B cell (primary cell): Measurements from ENCODE around the gene TGFBR3. TPM values are rescaled to one million over a fixed set of nuclear protein-coding genes. Genes with fewer than 3 reads are reported as not detected.

Experiments
- ATAC-seq: fragments of 200-7000 bp; cut with Tn5 transposase; one replicate; pipeline ENCODE4 v1.10.0; 2021; ENCODE audit warnings: low read depth, mild to moderate bottlenecking, moderate number of reproducible peaks, moderate library complexity
- CTCF ChIA-PET: fragments of 350-600 bp; sonication (Branson Sonifier 250); formaldehyde crosslinking; loops from one replicate; lab custom pipeline; 2021; ENCODE audit warnings: antibody characterized with exemption, inconsistent platforms; lab: Charles Lee
- POLR2A ChIA-PET: fragments of 350-600 bp; sonication (Branson Sonifier 250); formaldehyde crosslinking; loops from one replicate; lab custom pipeline; 2021; ENCODE audit warnings: antibody characterized with exemption; lab: Charles Lee
- DNase-seq: peaks from one replicate; pipeline ENCODE4 v3.0.0; 2013
- H2AFZ ChIP-seq: 2 replicates; pipeline ENCODE4 v1.6.1; 2012; ENCODE audit warnings: mild to moderate bottlenecking, low read depth, low read length; ENCODE audit not compliant: insufficient read depth, poor library complexity, severe bottlenecking
- H3K27ac ChIP-seq, 2 donors: 1 replicate in 1 of 2; 2 replicates in 1 of 2; pipeline ENCODE4 v1.5.1; 2012 to 2013; ENCODE audit warnings: low read length in 2 of 2, mild to moderate bottlenecking in 2 of 2, moderate library complexity in 1 of 2
- H3K27me3 ChIP-seq, 4 experiments: fragments of 200-600 bp in 1 of 4; sonication (generic) in 1 of 4; replicated peaks in 1 of 4; 1 replicate in 2 of 4; 2 replicates in 2 of 4; pipeline versions ENCODE4 v1.6.1 to v1.7.0; 2013 to 2016; ENCODE audit warnings: low read length in 3 of 4, mild to moderate bottlenecking in 2 of 4, mixed read lengths in 1 of 4, moderate library complexity in 1 of 4; ENCODE audit not compliant: insufficient read depth in 4 of 4, control insufficient read depth in 3 of 4; ENCODE audit errors: control extremely low read depth in 1 of 4
- H3K36me3 ChIP-seq, 2 experiments: replicated peaks in 1 of 2; 1 replicate in 1 of 2; 2 replicates in 1 of 2; pipeline versions ENCODE4 v1.6.1 to v1.7.1; 2013; ENCODE audit warnings: low read length in 1 of 2; ENCODE audit not compliant: insufficient read depth in 2 of 2, control insufficient read depth in 1 of 2; ENCODE audit errors: control extremely low read depth in 1 of 2, extremely low read depth in 1 of 2
- H3K4me1 ChIP-seq, 2 donors: fragments of 200-600 bp in 1 of 2; sonication (generic) in 1 of 2; 1 replicate in 1 of 2; 2 replicates in 1 of 2; pipeline versions ENCODE4 v1.5.1 to v1.6.1; 2013 to 2017; ENCODE audit warnings: low read length in 2 of 2; ENCODE audit not compliant: control insufficient read depth in 2 of 2, insufficient read depth in 2 of 2
- H3K4me2 ChIP-seq: replicated peaks from 2 replicates; pipeline ENCODE3; 2012; ENCODE audit warnings: mild to moderate bottlenecking, low read depth, low read length; ENCODE audit not compliant: poor library complexity, severe bottlenecking
- H3K4me3 ChIP-seq, 5 experiments: fragments of 200-600 bp in 1 of 5; sonication (generic) in 1 of 5; 1 replicate in 3 of 5; 2 replicates in 2 of 5; pipeline versions ENCODE4 v1.5.1 to v1.7.0; 2011 to 2016; ENCODE audit warnings: low read length in 4 of 5, mild to moderate bottlenecking in 4 of 5, low read depth in 2 of 5, control low read depth in 1 of 5, moderate library complexity in 1 of 5; ENCODE audit not compliant: insufficient read depth in 1 of 5; ENCODE audit errors: control extremely low read depth in 1 of 5, extremely low read depth in 1 of 5
- H3K79me2 ChIP-seq: fragments of 200-600 bp; sonication (generic); one replicate; pipeline ENCODE4 v1.6.0; 2016; ENCODE audit warnings: low read length; ENCODE audit not compliant: control insufficient read depth, insufficient read depth
- H3K9ac ChIP-seq: fragments of 200-600 bp; sonication (generic); 2 replicates; pipeline ENCODE4 v1.6.1; 2017; ENCODE audit warnings: mild to moderate bottlenecking, low read length, moderate library complexity
- H3K9me3 ChIP-seq, 3 donors: one replicate each; pipeline versions ENCODE4 v1.6.1 to v1.7.1; 2013; ENCODE audit warnings: low read length in 2 of 3; ENCODE audit not compliant: control insufficient read depth in 2 of 3, insufficient read depth in 1 of 3; ENCODE audit errors: control extremely low read depth in 1 of 3
- H4K20me1 ChIP-seq: 2 replicates; pipeline ENCODE4 v1.6.0; 2012; ENCODE audit warnings: mild to moderate bottlenecking, low read length; ENCODE audit not compliant: insufficient read depth, control insufficient read depth, poor library complexity, severe bottlenecking
- H3K27ac Mint-ChIP-seq: one replicate; pipeline ENCODE4 v1.8.0; 2021; ENCODE audit warnings: mixed read lengths
- H3K27me3 Mint-ChIP-seq: one replicate; pipeline ENCODE4 v1.8.0; 2021; ENCODE audit warnings: mixed read lengths
- H3K4me1 Mint-ChIP-seq: one replicate; pipeline ENCODE4 v1.8.0; 2021; ENCODE audit warnings: mixed read lengths
- H3K4me3 Mint-ChIP-seq: one replicate; pipeline ENCODE4 v1.8.0; 2021; ENCODE audit warnings: mixed read lengths
- H3K9me3 Mint-ChIP-seq: one replicate; pipeline ENCODE4 v1.8.0; 2022; ENCODE audit warnings: mixed read lengths; ENCODE audit not compliant: insufficient read depth
- EZH2 ChIP-seq: IDR thresholded peaks from 2 replicates; pipeline ENCODE4 v1.6.1; 2012; ENCODE audit warnings: borderline replicate concordance, low read depth, mild to moderate bottlenecking, moderate library complexity, low read length; ENCODE audit not compliant: insufficient read depth, poor library complexity, severe bottlenecking
- WGBS: methylation state at CpG from one replicate; pipeline ENCODE4 v1.1.5; 2013; ENCODE audit warnings: missing lambda C conversion rate; ENCODE audit not compliant: insufficient coverage; 5-methylcytosine and 5-hydroxymethylcytosine counted together
- intact Hi-C: fragments of 100-400 bp; cut with micrococcal nuclease; formaldehyde crosslinking; loops from one replicate; pipeline ENCODE4 v1.10.0; 2022
- polyA plus RNA-seq: library from polyadenylated mRNA; depleted of rRNA; stranded (reverse); fragments of >200 nt; gene quantifications from 2 replicates; pipeline ENCODE4 v1.2.3, GENCODE V29; 2012
- total RNA-seq, 2 donors: library from RNA; stranded (reverse); fragments of 120-200 nt in 1 of 2; gene quantifications; 1 replicate in 1 of 2; 2 replicates in 1 of 2; pipeline versions ENCODE4 v1.2.3 to v1.2.4, GENCODE V29; 2013 to 2022
- TF ChIP-seq, protein P1 (sequence below): fragments of 200-600 bp; IDR thresholded peaks from one replicate; pipeline ENCODE4 v1.8.0; 2022; ENCODE audit warnings: antibody characterized with exemption, mild to moderate bottlenecking

The TGFBR3 gene
- total and polyA plus RNA-seq, 2 donors (not counting 1 experiment from before 2014, with no cell fraction given), result 0.10 to 0.12 TPM

DNA sequence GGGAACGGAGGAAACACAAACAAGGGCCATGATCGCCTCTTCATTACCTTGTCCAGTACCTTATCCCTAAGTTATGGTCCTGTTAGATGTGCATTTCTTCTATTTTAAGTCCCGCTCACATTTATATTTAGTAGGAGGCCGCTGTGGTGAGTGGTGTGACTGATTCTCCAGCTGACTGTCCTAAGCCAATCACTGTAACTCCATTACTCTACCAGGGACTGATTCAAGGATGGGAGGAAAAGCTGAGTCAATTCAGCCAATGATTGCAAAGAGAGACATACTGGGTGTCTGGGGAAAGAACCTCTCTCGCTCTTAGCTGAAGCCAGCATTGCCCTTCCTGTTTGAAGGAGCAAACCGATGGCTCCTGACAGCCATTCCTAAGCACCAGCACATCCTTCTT, 59.7 kb downstream of the TGFBR3 start:
- Mint-ChIP-seq H3K9me3 (no peaks in the 10 kb centered on the region), H3K27ac (no peak overlapping the region), H3K4me3 (no peak overlapping the region), H3K27me3 (peaks cover 11% of the 10 kb centered on the region), H3K4me1 (no peaks in the 10 kb centered on the region)
- intact Hi-C loops, result no loop called here
- Histone ChIP-seq H3K79me2 (no peaks in the 10 kb centered on the region), H3K4me3 (no peak overlapping the region), H3K4me1 (no peaks in the 10 kb centered on the region), H2AFZ (no peak overlapping the region), H4K20me1 (no peaks in the 10 kb centered on the region), H3K9ac (no peak overlapping the region), H3K4me2 (no peak overlapping the region), H3K27me3 (no peaks in the 10 kb centered on the region), H3K36me3 (no peaks in the 10 kb centered on the region), H3K27ac (no peak overlapping the region), H3K9me3 (no peaks in the 10 kb centered on the region)
- TF ChIP-seq, protein P1, sequence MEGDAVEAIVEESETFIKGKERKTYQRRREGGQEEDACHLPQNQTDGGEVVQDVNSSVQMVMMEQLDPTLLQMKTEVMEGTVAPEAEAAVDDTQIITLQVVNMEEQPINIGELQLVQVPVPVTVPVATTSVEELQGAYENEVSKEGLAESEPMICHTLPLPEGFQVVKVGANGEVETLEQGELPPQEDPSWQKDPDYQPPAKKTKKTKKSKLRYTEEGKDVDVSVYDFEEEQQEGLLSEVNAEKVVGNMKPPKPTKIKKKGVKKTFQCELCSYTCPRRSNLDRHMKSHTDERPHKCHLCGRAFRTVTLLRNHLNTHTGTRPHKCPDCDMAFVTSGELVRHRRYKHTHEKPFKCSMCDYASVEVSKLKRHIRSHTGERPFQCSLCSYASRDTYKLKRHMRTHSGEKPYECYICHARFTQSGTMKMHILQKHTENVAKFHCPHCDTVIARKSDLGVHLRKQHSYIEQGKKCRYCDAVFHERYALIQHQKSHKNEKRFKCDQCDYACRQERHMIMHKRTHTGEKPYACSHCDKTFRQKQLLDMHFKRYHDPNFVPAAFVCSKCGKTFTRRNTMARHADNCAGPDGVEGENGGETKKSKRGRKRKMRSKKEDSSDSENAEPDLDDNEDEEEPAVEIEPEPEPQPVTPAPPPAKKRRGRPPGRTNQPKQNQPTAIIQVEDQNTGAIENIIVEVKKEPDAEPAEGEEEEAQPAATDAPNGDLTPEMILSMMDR, result no peak
- no peak for TF ChIP-seq EZH2
- no CpG with 5 or more reads among the region's 6 CpGs for WGBS
- POLR2A ChIA-PET, result no interaction called here
- CTCF ChIA-PET, result no interaction called here
- DNase-seq, result no peak
- ATAC-seq, result no peak

DNA sequence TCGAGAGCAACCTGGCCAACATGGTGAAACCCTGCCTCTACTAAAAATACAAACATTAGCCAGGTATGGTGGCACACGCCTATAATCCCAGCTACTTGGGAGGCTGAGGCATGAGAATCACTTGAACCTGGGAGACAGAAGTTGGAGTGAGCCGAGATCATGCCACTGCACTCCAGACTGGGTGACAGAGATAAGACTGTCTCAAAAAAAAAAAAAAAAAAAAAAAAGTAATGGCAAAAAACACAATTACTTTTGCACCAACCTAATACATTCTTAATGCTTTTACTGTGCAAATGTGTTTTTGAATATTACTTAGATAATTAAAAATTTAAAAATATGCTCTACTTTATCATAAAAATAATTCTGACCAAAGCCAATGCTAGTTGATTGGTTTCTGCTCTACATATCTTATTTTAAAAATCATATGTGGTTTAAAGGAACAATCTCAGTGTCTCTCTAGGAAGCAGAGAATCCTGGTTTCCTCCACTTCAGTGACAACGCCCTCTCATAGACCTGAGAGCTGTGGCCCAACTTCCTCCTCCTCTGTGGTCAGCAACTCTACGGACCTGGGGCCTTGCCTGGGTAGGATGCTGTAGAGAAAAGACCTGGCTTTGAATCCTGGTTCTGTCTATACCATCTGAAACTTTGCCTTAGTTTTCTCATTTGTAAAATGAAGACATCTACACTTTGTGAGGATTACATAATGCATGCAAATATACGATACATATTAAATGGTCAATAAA, 64.7 kb downstream of the TGFBR3 start:
- Histone ChIP-seq H4K20me1 (no peaks in the 10 kb centered on the region), H3K4me3 (no peak overlapping the region), H2AFZ (no peak overlapping the region), H3K9me3 (no peaks in the 10 kb centered on the region), H3K4me1 (no peaks in the 10 kb centered on the region), H3K27me3 (no peaks in the 10 kb centered on the region), H3K4me2 (no peak overlapping the region), H3K36me3 (no peaks in the 10 kb centered on the region), H3K9ac (no peak overlapping the region), H3K27ac (no peak overlapping the region), H3K79me2 (no peaks in the 10 kb centered on the region)
- Mint-ChIP-seq H3K4me1 (no peaks in the 10 kb centered on the region), H3K27me3 (peaks cover 7% of the 10 kb centered on the region), H3K4me3 (no peak overlapping the region), H3K9me3 (no peaks in the 10 kb centered on the region), H3K27ac (no peak overlapping the region)
- no peak for ATAC-seq
- TF ChIP-seq, protein P1, result no peak
- TF ChIP-seq EZH2, result no peak
- intact Hi-C loops, result no loop called here
- 0% methylated on average over 1 of the region's 6 CpGs for WGBS
- ChIA-PET CTCF (no interaction called here), POLR2A (no interaction called here)
- no peak for DNase-seq
